ENCODE measurements around the gene RFC2.
"Not testable (repeated sequence)": the region's sequence is repeated elsewhere in the genome, so short reads cannot be mapped to it uniquely, and the experiment has no call there.

Gene RFC2

DNA sequence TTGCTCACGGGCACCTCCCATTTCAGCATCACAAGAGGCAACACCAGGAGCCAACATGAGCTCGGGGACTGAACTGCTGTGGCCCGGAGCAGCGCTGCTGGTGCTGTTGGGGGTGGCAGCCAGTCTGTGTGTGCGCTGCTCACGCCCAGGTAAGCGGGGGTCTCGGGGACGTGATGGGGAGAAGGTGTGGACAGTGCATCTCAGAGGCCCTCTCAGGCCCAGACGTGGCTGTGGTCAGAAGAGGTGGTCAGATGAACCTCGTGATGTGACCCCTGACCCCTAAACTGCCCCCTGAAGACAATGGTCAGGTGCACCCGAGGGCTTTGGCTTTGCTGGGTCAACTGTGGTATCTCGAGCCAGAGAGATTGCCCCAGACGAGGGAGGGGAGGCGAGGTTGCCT, 38.3 kb downstream of the RFC2 start:
- no peak for DNase-seq

- no peak for DNase-seq
These were observed 39.2 kb downstream of the RFC2 start for GRCh38 chr7:74214816-74215630.

DNA sequence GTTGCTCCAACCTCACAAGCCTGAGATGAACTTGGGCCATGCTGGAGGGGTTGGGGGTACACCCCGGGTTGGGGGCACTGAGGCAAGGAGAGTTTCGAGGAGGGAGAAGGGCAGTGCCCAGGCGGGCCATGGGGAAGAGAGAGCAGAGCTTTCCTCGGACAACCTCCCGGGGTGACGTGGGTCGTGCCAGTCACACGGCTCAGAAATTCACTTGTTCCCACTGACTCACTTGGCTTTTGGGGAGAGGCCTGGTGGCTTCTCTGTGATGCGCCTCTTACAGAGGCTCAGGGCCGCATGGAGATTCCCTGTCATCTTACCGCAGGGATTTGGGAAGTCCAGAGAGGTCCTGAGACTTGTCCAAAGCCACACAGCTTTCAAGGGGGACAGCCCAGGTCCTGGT, 41.5 kb downstream of the RFC2 start:
- no peak for DNase-seq

GRCh38 chr7:74208241-74208640, 46.0 kb downstream of the RFC2 start:
- DNase-seq: not testable (repeated sequence)

GRCh38 chr7:74207586-74207985, 46.6 kb downstream of the RFC2 start:
- no peak for DNase-seq

GRCh38 chr7:74206589-74207120, 47.5 kb downstream of the RFC2 start:
- DNase-seq: peak; percentile 67

- DNase-seq: not testable (repeated sequence)
These were observed 48.1 kb downstream of the RFC2 start for GRCh38 chr7:74206052-74206451.

DNA sequence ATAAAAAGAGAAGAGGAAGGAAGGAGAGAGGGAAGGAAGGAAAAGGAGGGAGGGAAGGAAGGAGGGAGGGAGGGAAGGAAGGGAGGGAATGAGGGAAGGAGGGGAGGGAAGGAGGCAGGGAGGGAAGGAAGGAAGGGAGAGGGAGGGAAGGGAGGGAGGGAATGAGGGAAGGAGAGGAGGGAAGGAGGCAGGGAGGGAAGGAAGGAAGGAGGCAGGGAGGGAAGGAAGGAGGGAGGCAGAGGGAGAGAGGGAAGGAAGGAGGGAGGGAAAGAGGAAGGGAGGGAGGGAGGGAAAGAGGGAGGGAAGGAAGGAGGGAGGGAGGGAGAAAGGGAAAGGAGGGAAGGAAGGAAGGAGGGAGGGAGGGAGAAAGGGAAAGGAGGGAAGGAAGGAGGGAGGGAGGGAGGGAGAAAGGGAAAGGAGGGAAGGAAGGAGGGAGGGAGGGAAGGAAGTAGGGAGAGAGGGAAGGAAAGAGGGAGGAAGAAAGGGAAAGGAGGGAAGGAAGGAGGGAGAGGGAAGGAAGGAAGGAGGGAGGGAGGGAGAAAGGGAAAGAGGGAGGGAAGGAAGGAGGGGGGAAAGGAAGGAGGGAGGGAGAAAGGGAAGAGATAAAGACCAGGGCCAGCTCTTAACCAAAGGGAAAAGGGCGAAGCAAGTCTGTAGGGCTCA, 50.1 kb downstream of the RFC2 start:
- no peak for DNase-seq

- peak; percentile 33 for DNase-seq
These were observed 51.2 kb downstream of the RFC2 start for GRCh38 chr7:74202841-74203556.

- DNase-seq: no peak
These were observed 54.4 kb downstream of the RFC2 start for GRCh38 chr7:74199551-74200355.

GRCh38 chr7:74197449-74198124, 56.6 kb downstream of the RFC2 start:
- no peak for DNase-seq

GRCh38 chr7:74195968-74196654, 58.1 kb downstream of the RFC2 start:
- not testable (repeated sequence) for DNase-seq

DNA sequence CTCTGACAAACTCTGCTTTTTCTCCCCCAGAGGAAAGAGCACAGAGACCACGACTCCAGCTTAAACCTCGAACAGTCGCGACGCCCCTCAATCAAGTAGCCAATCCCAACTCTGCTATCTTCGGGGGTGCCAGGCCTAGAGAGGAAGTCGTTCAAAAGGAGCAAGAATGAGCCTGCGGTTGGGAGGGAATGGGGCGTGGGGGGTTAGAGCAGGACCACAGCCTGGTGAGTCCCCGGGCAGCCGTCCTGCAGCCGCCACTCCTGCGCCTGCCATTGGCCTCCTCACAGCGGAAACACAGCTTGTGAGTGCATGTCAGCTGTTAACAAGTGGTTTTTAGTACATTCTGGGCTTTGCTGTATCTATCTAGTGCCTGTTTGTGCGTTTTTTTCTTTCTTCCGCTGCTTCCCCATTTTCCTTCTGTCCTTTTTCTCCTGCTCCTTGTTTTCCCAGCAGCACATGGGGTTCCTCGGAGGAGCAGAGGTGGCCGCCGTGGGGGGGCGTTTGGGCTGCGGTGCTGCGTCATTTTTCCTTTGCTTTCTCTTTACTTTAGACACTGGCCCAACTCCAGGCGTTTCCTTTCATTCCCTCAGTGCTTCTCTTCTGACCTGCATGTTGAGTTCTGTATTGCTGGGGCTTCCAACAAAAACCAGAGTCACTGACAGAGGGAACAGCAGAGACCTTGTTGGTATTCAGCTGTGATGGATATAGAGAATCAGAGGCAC, 58.9 kb downstream of the RFC2 start:
- not testable (repeated sequence) for DNase-seq

- no peak for DNase-seq
These were observed 59.5 kb downstream of the RFC2 start for GRCh38 chr7:74194686-74195085.

- no peak for DNase-seq
These were observed 60.3 kb downstream of the RFC2 start for GRCh38 chr7:74193913-74194312.

GRCh38 chr7:74193054-74193453, 61.1 kb downstream of the RFC2 start:
- no peak for DNase-seq

GRCh38 chr7:74191231-74191630, 63.0 kb downstream of the RFC2 start:
- no peak for DNase-seq

DNA sequence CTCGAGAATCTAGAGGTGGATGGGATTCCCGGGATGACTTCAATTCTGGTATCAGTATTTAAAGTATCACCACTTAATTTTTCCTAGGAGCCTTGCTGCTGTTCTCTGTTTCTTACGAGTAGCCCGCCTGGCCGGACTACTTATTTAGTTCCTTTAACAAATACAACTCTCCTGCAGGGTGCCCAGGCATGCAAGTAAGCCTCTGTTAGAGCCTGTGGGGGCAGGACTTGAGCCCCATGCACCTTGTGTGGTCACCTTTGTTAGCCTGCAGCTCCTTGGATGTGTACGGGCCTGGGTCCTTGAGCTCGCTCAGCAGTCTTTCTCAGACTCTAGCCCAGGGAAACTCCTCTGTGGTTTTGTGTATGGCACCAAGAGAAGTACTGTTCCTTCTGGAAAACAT, 63.9 kb downstream of the RFC2 start:
- no peak for DNase-seq

DNA sequence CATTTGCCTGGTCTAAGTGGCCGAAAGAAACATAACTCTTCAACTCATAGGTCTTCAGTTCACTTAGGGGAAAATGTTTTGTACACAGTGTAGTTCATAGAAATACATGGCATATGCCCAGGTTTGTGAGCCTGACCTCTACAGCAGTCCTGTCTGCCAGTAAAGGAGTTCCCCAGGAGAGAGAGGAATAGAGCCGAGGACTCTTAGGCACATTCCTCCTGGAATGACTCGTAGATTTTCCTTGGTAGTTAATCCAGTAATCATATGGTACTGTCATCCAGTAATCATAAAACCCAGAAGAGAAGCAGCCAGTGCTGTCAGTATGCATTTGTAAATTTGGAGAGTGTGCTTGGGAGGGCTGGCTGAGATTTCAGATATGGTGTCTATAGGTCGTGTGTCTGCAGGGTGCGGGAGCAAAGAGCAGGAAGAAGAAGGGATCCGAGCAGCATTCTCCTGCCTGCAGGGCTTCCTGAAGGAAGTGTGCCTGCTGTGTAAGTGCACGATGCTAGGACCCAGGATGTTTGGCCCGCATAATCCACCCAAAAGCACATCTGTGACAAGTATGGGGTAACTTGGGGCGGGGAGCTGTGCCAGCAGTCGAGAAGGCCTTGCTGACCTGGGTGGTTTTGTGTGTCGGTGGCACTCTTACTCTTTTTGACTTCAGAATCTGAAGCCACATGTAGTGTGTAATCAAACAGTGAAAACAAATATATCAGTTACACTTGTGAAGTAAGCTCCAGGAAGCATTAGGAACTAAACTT, 66.1 kb downstream of the RFC2 start:
- DNase-seq: no peak

DNA sequence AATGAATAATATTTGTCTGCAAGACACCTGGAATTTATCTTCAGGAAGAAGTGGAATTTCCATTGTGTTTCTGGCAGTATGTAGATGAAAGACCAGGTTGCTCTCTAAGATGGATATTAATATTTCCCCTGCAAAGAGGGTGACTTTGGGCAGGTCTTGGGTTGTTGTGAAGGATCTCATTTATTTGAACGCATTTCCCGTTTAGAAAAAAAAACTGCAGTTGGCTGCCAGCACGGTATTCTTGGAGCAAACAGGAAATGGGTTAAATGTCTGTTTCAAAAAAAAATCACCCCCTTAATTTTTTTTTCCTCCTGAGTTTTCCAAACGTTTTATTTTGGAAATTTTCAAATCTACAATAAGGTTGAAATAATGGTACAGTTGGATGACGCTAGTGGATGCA, 68.6 kb downstream of the RFC2 start:
- DNase-seq: no peak
